Right ventricle myocardium inferior (tissue), 1 donor: ENCODE results near the gene ORC4. TPM values are rescaled to one million over a fixed set of nuclear protein-coding genes. Genes with fewer than 3 reads are reported as not detected.

Experiments
- ATAC-seq: fragments of 200-7000 bp; cut with Tn5 transposase; one replicate; pipeline ENCODE4 v1.9.1; 2020; ENCODE audit warnings: mild to moderate bottlenecking, moderate library complexity
- DNase-seq: peaks from one replicate; pipeline ENCODE4 v3.0.0; 2021; ENCODE audit errors: missing footprints
- intact Hi-C: fragments of 100-400 bp; cut with DNase I; formaldehyde crosslinking; loops from one replicate; pipeline ENCODE4 v1.11.0; 2022
- total RNA-seq: library from RNA; stranded (reverse); fragmentation: NEBNext Ultra II Directional; extraction: Animal tissue kit (Norgen Biotek cat#: 25700); gene quantifications from one replicate; pipeline ENCODE4 v1.2.1, GENCODE V29; 2021
- donor health status: DM: no; HTN: yes; CAD: no; lungs with severe emphysema.

ORC4 gene
- total RNA-seq, 1 donor from 2014 or later: 46.8 TPM

DNA sequence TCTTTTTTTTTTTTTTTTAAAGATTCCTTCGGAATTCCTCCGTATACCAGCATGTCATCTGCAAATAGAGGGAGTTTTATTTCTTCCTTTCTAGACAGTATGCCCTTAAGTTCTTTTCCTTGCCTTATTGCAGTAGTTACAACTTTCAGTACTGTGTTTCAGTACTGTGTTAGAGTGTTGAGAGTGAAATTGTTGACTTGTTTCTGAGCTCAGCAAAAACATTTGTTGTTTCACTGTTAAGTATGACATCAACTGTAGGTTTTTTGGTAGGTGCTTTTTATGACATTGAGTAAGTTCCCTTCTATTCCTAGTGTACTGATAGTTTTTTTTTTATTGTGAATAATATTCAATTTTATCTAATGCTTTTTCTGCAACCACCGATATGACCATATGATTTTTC lies 131.9 kb downstream of the ORC4 start:
- ATAC-seq: no peak
- intact Hi-C loops: no loop called here
- no peak for DNase-seq

DNA sequence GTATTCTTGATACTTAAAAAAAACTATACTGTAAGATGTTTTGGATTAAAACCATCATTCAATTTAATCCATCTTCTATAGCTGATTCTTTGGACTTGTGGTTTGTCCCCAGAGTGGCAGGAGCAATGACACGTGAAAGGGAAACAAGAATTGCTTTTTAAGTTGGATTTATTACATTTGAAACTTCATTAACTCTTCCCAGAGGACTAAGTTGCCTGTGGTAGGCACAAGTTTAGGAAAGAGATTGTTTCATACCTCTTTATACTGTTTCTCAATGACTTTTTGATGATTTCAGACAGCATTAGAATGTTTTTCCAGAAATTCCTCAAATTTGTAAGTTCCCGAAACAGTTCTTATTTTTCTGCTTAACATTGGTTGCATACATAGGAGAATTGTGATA lies 134.4 kb downstream of the ORC4 start:
- DNase-seq: no peak
- ATAC-seq: no peak
- intact Hi-C loops: no loop called here

DNA sequence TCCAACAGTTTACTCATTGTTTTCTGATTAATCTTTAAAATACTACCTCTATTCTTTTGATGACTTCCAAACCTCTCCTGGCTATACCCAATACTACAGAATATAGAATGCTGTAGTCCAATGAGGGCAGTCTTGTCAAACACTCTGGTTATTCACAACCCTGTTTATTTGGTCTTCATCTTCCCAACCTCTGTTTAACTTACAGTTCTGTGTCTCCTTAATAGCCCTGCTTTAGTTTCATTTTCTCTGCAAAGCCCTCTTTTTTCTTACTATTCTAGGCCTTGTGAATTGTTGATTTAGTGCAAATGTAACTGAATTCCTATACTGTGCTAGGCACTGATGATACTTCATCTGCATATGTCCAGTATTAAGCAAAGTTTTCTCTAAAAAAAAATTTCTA lies 135.7 kb downstream of the ORC4 start:
- no peak for DNase-seq
- ATAC-seq: no peak
- intact Hi-C loops: no loop called here

DNA sequence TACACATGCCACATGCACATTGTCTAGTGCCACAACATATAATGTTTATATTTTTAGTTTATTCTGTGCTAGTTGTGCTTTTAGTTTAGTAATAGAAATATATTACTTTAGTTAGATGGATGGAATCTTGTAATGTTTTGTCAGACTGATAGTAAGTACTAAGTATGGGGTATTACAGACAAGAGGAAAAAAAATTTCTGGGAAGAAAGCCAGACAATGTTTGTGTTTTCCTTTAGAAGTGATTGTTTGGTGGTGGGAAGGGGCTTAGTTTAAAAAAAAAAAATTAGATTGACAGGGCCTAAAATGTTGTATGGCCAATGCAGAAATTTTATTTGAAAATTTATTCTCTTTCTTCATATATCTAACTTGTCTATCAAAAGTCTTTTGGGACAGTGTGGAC lies 137.9 kb downstream of the ORC4 start:
- no peak for DNase-seq
- no peak for ATAC-seq
- intact Hi-C loops: no loop called here

Other genes with a start within 250 kb of the ORC4 start
- 11.7 TPM for gene ACVR2A, start 175.7 kb downstream of the ORC4 start, total RNA-seq
- 36.6 TPM for gene MBD5, start 354 bp upstream of the ORC4 start, total RNA-seq